ENCODE measurements around the gene RBCK1.

- TF ChIP-seq CTCF (IDR thresholded peaks at IDR 0.05), result no peak
- no peak for TF ChIP-seq POLR2A (IDR thresholded peaks at IDR 0.05)
- no peak for TF ChIP-seq POLR2AphosphoS5 (IDR thresholded peaks at IDR 0.05; ENCODE audit: insufficient read depth in 1 of 2, low read depth in 1 of 2)
Observed at GRCh38 chr20:481167-481566, 73.1 kb downstream of the RBCK1 start.

All from vagina (tissue), 2 donors.